Nasal cavity respiratory epithelium epithelial cell of viscerocranial mucosa (primary cell): Measurements from ENCODE around the gene AKR1C4. TPM values are rescaled to one million over a fixed set of nuclear protein-coding genes. Genes with fewer than 3 reads are reported as not detected.

ENCODE experiments used
- total RNA-seq: library from RNA; depleted of rRNA; stranded (reverse); fragments of >200 nt; gene quantifications from 2 replicates; pipeline ENCODE4 v1.2.3, GENCODE V29; 2014

AKR1C4 gene
- not detected in 2 replicates for total RNA-seq

DNA sequence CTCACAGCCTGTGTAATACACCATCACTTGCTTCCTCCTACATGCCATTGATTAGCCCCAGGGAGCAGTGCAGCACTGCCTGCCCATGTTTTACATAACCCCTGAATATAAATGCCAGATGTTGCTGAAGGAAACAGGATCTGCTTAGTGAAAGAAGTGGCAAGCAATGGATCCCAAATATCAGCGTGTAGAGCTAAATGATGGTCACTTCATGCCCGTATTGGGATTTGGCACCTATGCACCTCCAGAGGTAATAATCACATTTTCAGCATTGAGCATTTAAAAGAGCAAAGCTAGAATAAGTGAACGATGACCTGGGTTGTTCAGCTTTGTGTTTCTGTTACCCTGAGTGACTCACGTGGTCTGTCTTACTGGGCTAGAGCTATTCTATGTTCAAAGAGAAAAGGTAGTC is at the start of gene AKR1C4:
Gene AKR1C4, plus strand, starts transcription at position 136 of the 412 bp plus-strand sequence. Its CDS starts 31 bp downstream, at position 167.

DNA sequence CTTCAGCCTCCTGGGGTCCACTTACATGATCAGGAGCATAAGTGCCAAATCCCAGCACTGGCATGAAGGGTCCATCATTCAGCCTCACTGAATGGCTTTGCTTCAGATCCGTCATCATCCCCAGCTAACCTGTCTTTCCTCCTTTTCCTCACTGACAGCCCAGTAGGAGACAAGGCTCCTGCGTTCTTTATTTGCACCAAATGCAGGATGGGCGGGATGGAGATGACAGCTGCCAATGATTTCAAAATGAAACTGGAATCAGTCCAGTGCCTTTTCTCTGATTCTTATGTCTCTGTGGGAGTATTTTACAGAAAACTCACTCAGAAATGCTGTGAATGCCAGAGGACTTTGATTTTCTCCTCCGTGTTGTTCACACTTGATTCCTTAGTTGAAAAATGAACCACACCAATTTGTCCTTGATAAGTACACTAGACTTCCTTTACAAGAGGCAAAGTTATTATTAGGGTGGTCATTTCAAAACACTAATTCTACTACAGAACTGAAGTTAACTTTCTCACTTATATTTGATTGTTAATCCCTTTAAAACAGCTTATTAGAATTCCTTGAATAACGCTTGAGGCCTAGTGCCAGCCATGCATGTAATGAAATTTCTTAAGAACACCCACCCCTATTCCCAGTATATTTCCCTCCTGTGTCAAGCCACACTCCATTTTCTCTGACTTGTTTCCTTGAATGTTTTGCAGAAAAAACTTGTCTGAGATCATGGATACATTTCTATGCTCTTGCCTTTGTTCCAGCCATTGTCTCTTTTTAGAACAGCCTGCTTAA is 11.5 kb upstream of the AKR1C4 start, which contains the start of gene AKR1C8:
Gene AKR1C8, minus strand, starts transcription at position 164 of the 789 bp plus-strand sequence. Its CDS starts 46 bp downstream, at position 118.

Other genes with a start within 250 kb of the AKR1C4 start
- 33.2 and 42.7 TPM in 2 replicates for gene AKR1C1, start 233.4 kb upstream of the AKR1C4 start, total RNA-seq
- 49.2 and 256 TPM in 2 replicates for gene AKR1C2, start 193.0 kb upstream of the AKR1C4 start, total RNA-seq
- gene AKR1C3, start 102.4 kb upstream of the AKR1C4 start, total RNA-seq = 16.7 and 149 TPM in 2 replicates
- gene AKR1C8, start 11.7 kb upstream of the AKR1C4 start, total RNA-seq = not detected in 2 replicates
- not detected in 2 replicates for gene UCN3, start 168.1 kb downstream of the AKR1C4 start, total RNA-seq
- 0.34 and 0.36 TPM in 2 replicates for gene TUBAL3, start 208.0 kb downstream of the AKR1C4 start, total RNA-seq
- gene NET1, start 215.7 kb downstream of the AKR1C4 start, total RNA-seq = 87.8 and 133 TPM in 2 replicates